OCI-LY1 (cell line): ENCODE results near the gene COL7A1.

Experiments used
- H2AFZ ChIP-seq: fragments of 200-600 bp; sonication (generic), shearing (Covaris generic); 2 replicates; pipeline ENCODE4 v1.6.0; 2014; ENCODE audit warnings: antibody characterized with exemption, mild to moderate bottlenecking, low read length
- H3F3A ChIP-seq: fragments of 200-600 bp; sonication (generic), shearing (Covaris generic); 2 replicates; pipeline ENCODE4 v1.6.0; 2014; ENCODE audit warnings: mild to moderate bottlenecking, antibody characterized with exemption, low read length, moderate library complexity; ENCODE audit not compliant: insufficient read depth
- H3K27ac ChIP-seq: fragments of 200-600 bp; sonication (generic); 2 replicates; pipeline ENCODE4 v1.5.1; 2014; ENCODE audit warnings: low read length, mixed run types, mild to moderate bottlenecking, low read depth; ENCODE audit not compliant: poor library complexity, severe bottlenecking
- H3K27me3 ChIP-seq: fragments of 200-600 bp; sonication (generic); 2 replicates; pipeline ENCODE4 v1.6.0; 2014; ENCODE audit warnings: antibody characterized with exemption, mild to moderate bottlenecking, low read length, moderate library complexity; ENCODE audit not compliant: insufficient read depth
- H3K36me3 ChIP-seq: fragments of 200-600 bp; sonication (generic); 2 replicates; pipeline ENCODE4 v1.6.1; 2014; ENCODE audit warnings: mild to moderate bottlenecking, antibody characterized with exemption, low read length, moderate library complexity, mixed read lengths; ENCODE audit not compliant: insufficient read depth
- H3K4me1 ChIP-seq: fragments of 200-600 bp; sonication (generic); 2 replicates; pipeline ENCODE4 v1.5.1; 2014; ENCODE audit warnings: mild to moderate bottlenecking, low read length, moderate library complexity; ENCODE audit not compliant: insufficient read depth, severe bottlenecking
- H3K4me2 ChIP-seq: fragments of 200-600 bp; sonication (generic), shearing (Covaris generic); 2 replicates; pipeline ENCODE4 v1.6.1; 2014; ENCODE audit warnings: low read length
- H3K4me3 ChIP-seq: fragments of 200-600 bp; sonication (generic); 2 replicates; pipeline ENCODE4 v1.5.1; 2014; ENCODE audit warnings: low read length, low read depth, mild to moderate bottlenecking, mixed read lengths; ENCODE audit not compliant: poor library complexity, severe bottlenecking
- H3K79me2 ChIP-seq: fragments of 200-600 bp; shearing (Covaris generic); 2 replicates; pipeline ENCODE4 v1.6.1; 2016; ENCODE audit warnings: mixed run types, low read length, mixed read lengths; ENCODE audit not compliant: insufficient read depth
- H3K9ac ChIP-seq: fragments of 200-600 bp; sonication (generic), shearing (Covaris generic); 2 replicates; pipeline ENCODE4 v1.6.1; 2014; ENCODE audit warnings: mild to moderate bottlenecking, low read length, mixed read lengths
- H3K9me2 ChIP-seq: fragments of 200-600 bp; sonication (generic), shearing (Covaris generic); 2 replicates; pipeline ENCODE4 v1.6.1; 2014; ENCODE audit warnings: low read depth, mild to moderate bottlenecking, low read length, mixed read lengths
- H3K9me3 ChIP-seq: fragments of 200-600 bp; shearing (Covaris generic); 2 replicates; pipeline ENCODE4 v1.6.1; 2014; ENCODE audit warnings: low read length, mixed read lengths
- H4K20me1 ChIP-seq: fragments of 200-600 bp; sonication (generic), shearing (Covaris generic); 2 replicates; pipeline ENCODE4 v1.6.0; 2016; ENCODE audit warnings: mild to moderate bottlenecking, low read length; ENCODE audit not compliant: insufficient read depth
- CTCF ChIP-seq: fragments of 200-600 bp; sonication (generic), shearing (Covaris generic); IDR thresholded peaks from 2 replicates; pipeline ENCODE4 v1.5.1; 2017; ENCODE audit warnings: mild to moderate bottlenecking, antibody characterized with exemption, low read length, moderate library complexity, mixed read lengths
- EZH2 ChIP-seq: fragments of 200-600 bp; sonication (generic), shearing (Covaris generic); IDR thresholded peaks from 2 replicates; pipeline ENCODE4 v1.8.0; 2017; ENCODE audit warnings: borderline replicate concordance, mixed run types, mild to moderate bottlenecking, antibody characterized with exemption, low read length, moderate library complexity, mixed read lengths

The COL7A1 gene

GRCh38 chr3:48595526-48596121 is 495 bp upstream of the COL7A1 start:
- no peak overlapping the region for H3K9ac ChIP-seq
- no peaks in the 10 kb centered on the region for H3K4me1 ChIP-seq
- H3K4me3 ChIP-seq: no peak overlapping the region
- no peaks in the 10 kb centered on the region for H3K9me3 ChIP-seq
- H3K36me3 ChIP-seq: peaks cover 34% of the 10 kb centered on the region
- H3K27ac ChIP-seq: no peak overlapping the region
- no peaks in the 10 kb centered on the region for H4K20me1 ChIP-seq
- H3K79me2 ChIP-seq: no peaks in the 10 kb centered on the region
- no peaks in the 10 kb centered on the region for H3F3A ChIP-seq
- no peaks in the 10 kb centered on the region for H3K9me2 ChIP-seq
- no peak overlapping the region for H3K4me2 ChIP-seq
- no peak overlapping the region for H2AFZ ChIP-seq
- peaks cover 22% of the 10 kb centered on the region for H3K27me3 ChIP-seq
- TF ChIP-seq EZH2 (no peak), CTCF (no peak)

- Histone ChIP-seq H3K4me3 (no peak overlapping the region), H3K9me3 (no peaks in the 10 kb centered on the region), H3F3A (no peaks in the 10 kb centered on the region), H3K9ac (no peak overlapping the region), H3K27ac (no peak overlapping the region), H3K36me3 (peaks cover 23% of the 10 kb centered on the region; the same call in 1 of the 2 replicates), H3K9me2 (no peaks in the 10 kb centered on the region), H3K4me1 (no peaks in the 10 kb centered on the region), H3K4me2 (no peak overlapping the region), H4K20me1 (no peaks in the 10 kb centered on the region), H2AFZ (no peak overlapping the region), H3K27me3 (peaks cover 22% of the 10 kb centered on the region), H3K79me2 (no peaks in the 10 kb centered on the region)
- TF ChIP-seq CTCF: no peak
- no peak for TF ChIP-seq EZH2
These were observed 596 bp downstream of the COL7A1 start for GRCh38 chr3:48594417-48595049.

- H3K9me2 ChIP-seq: no peaks in the 10 kb centered on the region
- no peaks in the 10 kb centered on the region for H3F3A ChIP-seq
- no peak for TF ChIP-seq CTCF
- TF ChIP-seq EZH2: no peak
- peaks cover 22% of the 10 kb centered on the region for H3K27me3 ChIP-seq
- H3K9ac ChIP-seq: no peak overlapping the region
- H3K36me3 ChIP-seq: peaks cover 11% of the 10 kb centered on the region; the same call in 1 of the 2 replicates
- H3K4me2 ChIP-seq: no peak overlapping the region
- no peaks in the 10 kb centered on the region for H3K4me1 ChIP-seq
- no peaks in the 10 kb centered on the region for H4K20me1 ChIP-seq
- no peak overlapping the region for H2AFZ ChIP-seq
- no peaks in the 10 kb centered on the region for H3K79me2 ChIP-seq
- H3K9me3 ChIP-seq: no peaks in the 10 kb centered on the region
- no peak overlapping the region for H3K27ac ChIP-seq
- no peak overlapping the region for H3K4me3 ChIP-seq
These were observed 1.8 kb downstream of the COL7A1 start for GRCh38 chr3:48593337-48593736.
